Lung microvascular endothelial cell (primary cell): ENCODE results near the gene PLXNC1. TPM values are rescaled to one million over a fixed set of nuclear protein-coding genes. Genes with fewer than 3 reads are reported as not detected.

ENCODE experiments used
- DNase-seq, 2 donors: peaks; one replicate each; pipeline versions ENCODE4 v3.0.0 to v3.0.0-alpha.2; 2010; ENCODE audit warnings: low read depth in 2 of 2
- total RNA-seq: library from RNA; depleted of rRNA; stranded (reverse); fragments of >200 nt; gene quantifications from 2 replicates; pipeline ENCODE4 v1.2.1, GENCODE V29; 2014

PLXNC1 gene
- total RNA-seq, 1 donor from 2014 or later: under 0.01 TPM

GRCh38 chr12:94157181-94157580, 8.8 kb downstream of the PLXNC1 start:
- no peak for DNase-seq

- DNase-seq: peak in 1 of 2 donors; percentile 12
Measured at GRCh38 chr12:94157981-94158411, 9.6 kb downstream of the PLXNC1 start.

- no peak for DNase-seq
Measured at GRCh38 chr12:94158666-94159065, 10.3 kb downstream of the PLXNC1 start.

GRCh38 chr12:94162108-94162507, 13.7 kb downstream of the PLXNC1 start:
- no peak for DNase-seq

- DNase-seq: no peak
Measured at GRCh38 chr12:94163850-94164249, 15.5 kb downstream of the PLXNC1 start.

- no peak for DNase-seq
Measured at GRCh38 chr12:94165138-94165537, 16.8 kb downstream of the PLXNC1 start.

- DNase-seq: no peak
Measured at GRCh38 chr12:94165670-94166364, 17.4 kb downstream of the PLXNC1 start.

- DNase-seq: no peak
Measured at GRCh38 chr12:94167071-94167755, 18.8 kb downstream of the PLXNC1 start.

GRCh38 chr12:94167756-94168416, 19.5 kb downstream of the PLXNC1 start:
- DNase-seq: no peak

- no peak for DNase-seq
Measured at GRCh38 chr12:94169495-94169894, 21.1 kb downstream of the PLXNC1 start.

- no peak for DNase-seq
Measured at GRCh38 chr12:94169966-94170689, 21.8 kb downstream of the PLXNC1 start.

GRCh38 chr12:94170690-94171594, 22.6 kb downstream of the PLXNC1 start:
- DNase-seq: no peak

GRCh38 chr12:94171595-94171930, 23.2 kb downstream of the PLXNC1 start:
- DNase-seq: no peak

- DNase-seq: no peak
Measured at GRCh38 chr12:94172031-94172430, 23.7 kb downstream of the PLXNC1 start.

GRCh38 chr12:94172973-94173372, 24.6 kb downstream of the PLXNC1 start:
- no peak for DNase-seq

GRCh38 chr12:94173660-94174265, 25.4 kb downstream of the PLXNC1 start:
- no peak for DNase-seq

- DNase-seq: no peak
Measured at GRCh38 chr12:94174576-94174975, 26.2 kb downstream of the PLXNC1 start.

GRCh38 chr12:94175763-94176668, 27.6 kb downstream of the PLXNC1 start:
- DNase-seq: no peak

GRCh38 chr12:94178054-94178453, 29.7 kb downstream of the PLXNC1 start:
- no peak for DNase-seq

GRCh38 chr12:94178882-94179281, 30.5 kb downstream of the PLXNC1 start:
- no peak for DNase-seq
